GM23248 (cell line): ENCODE measurements around the gene BICD1.

Experiments used
- EZH2 ChIP-seq: fragments of 200-600 bp; sonication (generic); IDR thresholded peaks from 2 replicates; pipeline ENCODE4 v1.6.1; 2018; ENCODE audit warnings: antibody characterized with exemption, mild to moderate bottlenecking; ENCODE audit not compliant: insufficient read depth, poor library complexity, severe bottlenecking
- EZH2phosphoT487 ChIP-seq: fragments of 200-600 bp; sonication (generic); IDR thresholded peaks from 2 replicates; pipeline ENCODE4 v1.6.1; 2018; ENCODE audit warnings: antibody characterized with exemption, moderate library complexity, mild to moderate bottlenecking, low read depth; ENCODE audit not compliant: insufficient read depth

GRCh38 chr12:32305163-32305562 is 198.5 kb downstream of the BICD1 start:
- TF ChIP-seq EZH2: no peak
- no peak for TF ChIP-seq EZH2phosphoT487
